Stimulated activated CD8-positive, alpha-beta memory T cell treated with anti-CD3 and anti-CD28 coated beads, Interleukin-7, amount 100 ng/mL, for 48 hours (primary cell): ENCODE measurements around the gene PTPRF.
"Not testable (repeated sequence)": the region's sequence is repeated elsewhere in the genome, so short reads cannot be mapped to it uniquely, and the experiment has no call there.

Experiments
- DNase-seq, 2 donors: peaks; one replicate each; pipeline ENCODE4 v3.0.0-alpha.2; 2020; ENCODE audit warnings: low read depth in 1 of 2; ENCODE audit errors: extremely low read depth in 1 of 2

The PTPRF gene

DNA sequence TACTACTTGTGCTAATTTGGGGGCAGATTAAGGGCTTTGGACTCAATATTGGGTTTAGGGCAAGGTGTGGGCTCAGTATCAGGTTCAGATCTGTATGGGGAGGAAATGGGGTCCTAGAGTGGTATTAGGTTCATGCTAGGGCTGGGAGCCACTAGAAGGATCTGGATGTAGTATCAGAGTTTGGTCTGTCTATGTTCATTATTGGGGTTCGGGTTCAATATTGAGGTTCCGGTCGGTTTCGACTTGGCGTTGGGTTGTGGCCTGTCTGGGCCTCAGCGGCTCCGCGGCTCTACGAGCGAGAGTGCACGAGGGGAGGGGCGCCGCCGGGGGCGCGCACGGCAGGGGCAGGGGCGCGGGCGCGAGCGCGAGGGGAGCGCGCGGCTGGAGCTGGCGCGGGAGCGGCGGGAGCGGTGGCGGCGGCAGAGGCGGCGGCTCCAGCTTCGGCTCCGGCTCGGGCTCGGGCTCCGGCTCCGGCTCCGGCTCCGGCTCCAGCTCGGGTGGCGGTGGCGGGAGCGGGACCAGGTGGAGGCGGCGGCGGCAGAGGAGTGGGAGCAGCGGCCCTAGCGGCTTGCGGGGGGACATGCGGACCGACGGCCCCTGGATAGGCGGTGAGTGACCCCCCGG is at the start of gene PTPRF:
TSS of gene PTPRF (plus strand) at position 401 of the 624 bp plus-strand sequence. CDS start 14,193 bp downstream, outside the sequence.
- DNase-seq: no peak

DNA sequence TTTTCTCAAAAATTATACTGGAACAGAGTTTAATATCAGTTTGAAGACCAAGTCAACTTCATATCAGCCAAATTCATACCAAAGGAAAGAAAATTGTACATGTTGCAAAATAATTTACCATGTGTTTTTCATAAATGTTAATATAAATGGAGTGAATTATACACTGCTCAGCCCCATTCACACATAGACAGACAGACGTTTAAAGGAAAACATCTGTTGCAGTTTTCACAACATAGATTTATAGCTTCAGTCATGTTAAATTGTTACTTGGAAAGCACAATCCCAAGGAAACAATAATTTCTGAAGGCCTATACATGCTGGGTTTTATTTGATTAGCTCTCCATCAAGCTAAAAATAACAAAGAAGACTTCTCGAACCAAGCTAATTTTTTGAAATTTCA is 49.2 kb upstream of the PTPRF start:
- no peak for DNase-seq

DNA sequence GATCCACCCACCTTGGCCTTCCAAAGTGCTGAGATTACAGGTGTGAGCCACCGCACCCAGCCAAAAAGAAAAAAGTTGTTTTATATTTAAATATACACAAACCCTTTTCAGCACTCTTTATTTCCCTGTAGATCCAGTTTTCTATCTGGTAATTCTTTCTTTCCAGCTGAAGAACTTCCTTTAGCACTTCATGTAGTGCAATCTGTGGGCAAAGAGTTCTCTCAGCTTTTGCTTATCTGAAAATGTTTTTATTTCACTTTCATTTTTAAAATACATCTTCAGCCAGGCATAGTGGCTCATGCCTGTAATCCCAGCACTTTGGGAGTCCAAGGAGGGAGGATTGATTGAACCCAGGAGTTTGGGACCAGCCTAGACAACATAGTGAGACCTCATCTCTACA is 48.5 kb upstream of the PTPRF start:
- no peak for DNase-seq

DNA sequence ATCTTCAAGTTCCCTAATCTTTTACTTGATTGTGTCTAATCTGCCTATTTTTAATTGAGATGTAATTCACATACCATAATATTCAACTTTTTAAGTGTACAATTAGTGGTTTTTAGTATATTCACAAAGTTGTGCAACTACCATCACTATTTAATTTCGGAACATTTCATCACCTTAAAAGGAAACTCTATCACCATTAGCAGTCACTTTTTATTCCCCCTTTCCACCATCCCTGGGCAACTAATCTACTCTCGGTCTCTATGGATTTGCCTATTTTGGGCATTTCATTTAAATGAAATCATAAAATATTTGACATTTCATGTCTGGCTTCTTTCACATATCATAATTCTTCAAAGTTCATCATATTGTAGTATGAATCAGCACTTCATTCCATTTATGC is 46.3 kb upstream of the PTPRF start:
- DNase-seq: no peak

DNA sequence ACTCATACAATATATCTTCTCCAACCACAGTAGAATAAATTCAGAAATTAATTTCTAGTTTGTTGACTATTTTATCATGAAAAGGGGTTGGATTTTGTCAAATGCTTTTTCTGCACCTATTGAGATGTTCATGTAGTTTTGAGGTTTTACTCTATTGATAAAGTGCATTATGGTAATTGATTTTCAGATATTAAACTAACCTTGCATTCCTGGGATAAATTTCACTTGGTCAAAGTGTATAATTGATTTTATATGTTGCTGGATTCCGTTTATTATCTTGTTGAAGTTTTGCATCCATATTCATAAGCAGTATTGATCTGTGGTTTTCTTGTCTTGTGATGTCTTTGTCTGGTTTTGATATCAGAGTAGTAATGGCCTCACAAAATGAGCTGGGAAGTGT is 42.5 kb upstream of the PTPRF start:
- DNase-seq: no peak

DNA sequence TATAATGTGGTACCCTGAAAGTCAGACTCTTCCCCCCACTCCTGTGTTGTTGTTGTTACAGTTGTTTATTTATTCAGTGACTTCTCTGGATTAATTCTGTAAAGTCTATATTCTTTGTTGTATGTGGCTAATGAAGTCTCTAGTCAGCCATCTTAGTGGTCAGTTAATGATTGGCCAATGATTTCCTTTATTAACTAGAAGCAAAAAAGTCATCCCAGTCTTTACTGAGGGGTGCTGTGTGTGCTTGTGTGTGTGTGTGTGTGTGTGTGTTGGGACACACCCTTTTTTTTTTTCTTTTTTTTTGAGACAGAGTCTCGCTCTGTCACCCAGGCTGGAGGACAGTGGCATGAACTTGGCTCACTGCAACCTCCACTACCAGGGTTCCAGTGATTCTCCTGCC is 39.6 kb upstream of the PTPRF start:
- DNase-seq: no peak

DNA sequence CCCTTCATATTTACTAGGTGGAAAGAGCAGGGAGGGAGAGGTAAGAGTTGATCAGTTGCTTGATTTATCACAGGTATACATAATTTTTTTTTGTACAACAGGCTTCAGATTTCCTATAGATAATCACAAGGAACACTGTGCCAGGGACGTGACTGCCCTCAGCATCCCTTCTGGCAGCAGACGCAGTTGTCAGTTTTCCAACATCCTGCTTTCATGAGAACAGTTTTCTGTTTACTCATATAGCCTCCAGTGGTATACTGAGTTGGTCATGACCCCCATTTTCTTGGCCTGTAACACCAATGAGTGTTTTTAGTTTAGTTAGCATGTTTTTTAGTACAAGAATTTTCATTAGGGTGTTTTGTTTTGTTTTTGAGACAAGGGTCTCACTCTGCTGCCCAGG is 37.9 kb upstream of the PTPRF start:
- no peak for DNase-seq

DNA sequence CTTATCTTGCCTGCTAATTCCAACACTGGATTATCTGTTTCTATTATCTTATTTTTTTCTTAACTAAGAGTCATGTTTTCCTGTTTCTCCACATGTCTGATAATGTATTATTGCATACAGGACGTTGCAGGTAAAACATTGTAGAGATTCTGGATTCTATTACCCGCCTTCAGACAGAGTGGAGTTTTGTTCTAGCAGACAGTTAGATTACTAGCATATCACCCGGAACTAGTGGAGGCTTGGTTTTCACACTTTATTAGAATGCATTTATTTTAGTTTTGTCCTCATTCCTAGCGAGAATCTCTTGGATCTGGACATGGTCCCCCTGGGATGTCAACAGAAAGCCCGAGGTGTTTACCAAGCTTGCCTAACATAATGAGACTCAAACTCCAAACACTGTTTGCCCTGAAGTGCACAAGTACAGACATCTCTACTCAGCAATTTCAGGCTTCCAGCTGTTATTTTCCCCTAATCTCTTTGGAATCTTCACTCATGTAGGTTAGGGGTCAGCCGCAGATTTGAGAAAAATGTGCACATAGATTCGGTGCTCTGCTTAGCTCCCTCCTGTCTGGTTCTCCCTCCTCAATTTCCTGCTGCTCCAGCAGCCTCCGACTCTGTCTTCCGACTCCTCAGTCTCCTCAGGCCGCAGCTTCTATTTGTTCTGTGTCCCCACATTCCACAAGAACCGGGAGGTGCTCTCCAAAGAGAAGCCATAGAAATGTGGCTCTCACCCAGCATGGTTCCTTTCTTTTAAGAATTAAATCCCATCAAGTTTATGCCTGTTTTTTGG is 36.8 kb upstream of the PTPRF start:
- no peak for DNase-seq

DNA sequence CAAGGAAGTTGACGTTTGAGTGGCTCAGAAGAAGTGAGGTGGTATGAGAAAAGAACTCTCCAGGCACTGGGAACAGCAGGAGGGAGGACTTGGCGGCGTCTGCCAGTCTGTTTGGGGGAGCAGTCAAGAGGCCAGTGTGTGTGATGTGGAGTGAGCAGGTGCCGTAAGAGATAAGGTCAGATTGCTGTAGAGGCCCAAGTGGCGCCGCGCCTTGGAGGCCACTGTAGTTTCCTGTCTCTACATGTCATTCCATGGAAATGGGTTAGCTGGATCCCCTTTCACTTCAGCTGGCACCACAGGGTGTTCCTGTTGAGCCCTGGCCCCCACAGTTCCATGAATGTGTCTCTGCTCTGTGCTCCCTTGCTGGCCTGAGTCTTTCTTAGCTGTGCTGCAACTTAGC is 35.5 kb upstream of the PTPRF start:
- DNase-seq: no peak

DNA sequence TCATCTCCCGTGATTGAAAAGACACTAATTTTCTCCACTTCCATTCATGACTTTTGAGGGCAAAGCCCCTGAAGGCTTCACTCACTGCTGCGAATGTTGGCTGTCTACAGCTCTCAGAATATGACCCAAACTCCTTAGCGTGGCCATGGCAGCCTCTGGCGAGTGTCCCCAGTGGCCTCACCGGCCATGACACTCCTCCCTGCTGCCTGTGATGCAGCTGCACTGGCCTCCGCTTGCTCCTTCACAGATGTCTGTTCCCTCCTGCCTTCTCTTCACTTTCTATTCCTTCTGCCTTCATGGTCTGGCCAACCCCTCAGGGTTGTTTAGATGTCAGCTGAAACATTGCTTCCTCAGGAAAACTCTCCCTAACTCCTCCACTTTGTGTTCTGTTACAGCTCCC is 30.8 kb upstream of the PTPRF start:
- no peak for DNase-seq

DNA sequence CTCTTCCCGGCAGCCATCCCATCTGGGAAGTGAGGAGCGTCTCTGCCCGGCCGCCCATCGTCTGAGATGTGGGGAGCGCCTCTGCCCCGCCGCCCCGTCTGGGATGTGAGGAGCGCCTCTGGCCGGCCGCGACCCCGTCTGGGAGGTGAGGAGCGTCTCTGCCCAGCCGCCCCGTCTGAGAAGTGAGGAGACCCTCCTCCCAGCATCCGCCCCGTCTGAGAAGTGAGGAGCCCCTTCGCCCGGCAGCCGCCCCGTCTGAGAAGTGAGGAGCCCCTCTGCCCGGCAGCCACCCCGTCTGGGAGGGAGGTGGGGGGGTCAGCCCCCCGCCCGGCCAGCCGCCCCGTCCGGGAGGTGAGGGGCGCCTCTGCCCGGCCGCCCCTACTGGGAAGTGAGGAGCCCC is 28.9 kb upstream of the PTPRF start:
- DNase-seq: not testable (repeated sequence)

DNA sequence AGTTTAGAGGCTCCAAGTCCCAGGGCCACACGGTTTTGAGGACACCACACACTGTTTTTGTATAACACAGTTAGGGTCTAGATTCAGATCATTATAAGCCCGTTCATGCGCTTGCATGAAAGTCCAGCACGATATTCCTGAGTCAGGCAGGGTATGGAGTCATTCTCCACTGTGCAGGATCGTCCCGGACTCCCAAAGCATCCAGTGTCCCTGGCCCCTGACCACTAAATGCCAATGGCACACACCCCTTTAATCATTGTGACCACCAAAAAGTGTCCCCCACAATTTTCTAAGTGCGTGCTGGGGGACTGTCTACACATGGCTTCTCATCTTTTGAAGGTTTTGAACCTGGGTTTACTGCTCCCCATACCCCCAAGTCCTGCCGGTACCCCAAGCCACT is 27.1 kb upstream of the PTPRF start:
- no peak for DNase-seq

DNA sequence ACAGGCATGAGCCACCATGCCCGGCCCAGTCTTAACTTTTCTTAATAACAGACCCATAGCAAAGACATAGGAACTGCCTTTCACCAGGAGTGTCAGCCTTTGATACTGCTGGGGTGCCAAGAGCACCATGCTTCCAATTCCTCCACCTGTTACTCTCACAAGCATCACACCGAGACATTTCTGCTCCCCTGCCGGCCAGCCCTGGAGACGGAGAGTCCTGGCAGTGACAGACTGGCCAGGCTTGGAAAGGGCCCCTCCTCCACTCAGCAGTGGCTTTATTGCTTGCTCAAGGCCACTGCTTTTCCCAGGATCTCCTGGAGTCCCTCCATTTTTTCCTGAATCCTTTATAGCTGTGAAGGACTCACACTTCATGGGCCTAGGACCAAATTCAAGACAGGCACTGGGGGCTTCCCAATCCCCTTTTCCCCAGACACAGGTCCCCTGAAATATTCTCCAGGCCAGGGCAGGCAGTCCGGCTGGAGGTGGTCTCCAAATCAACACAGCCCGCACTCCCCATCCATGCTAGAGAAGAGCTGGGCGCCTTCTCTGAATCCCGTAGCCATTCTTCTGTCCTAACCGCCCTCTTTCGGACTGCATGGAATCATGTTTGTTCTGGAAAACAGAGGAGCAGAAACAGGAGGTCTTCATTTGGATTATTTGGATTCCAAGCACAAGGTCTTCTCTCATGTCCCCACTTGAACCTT is 25.5 kb upstream of the PTPRF start:
- no peak for DNase-seq

DNA sequence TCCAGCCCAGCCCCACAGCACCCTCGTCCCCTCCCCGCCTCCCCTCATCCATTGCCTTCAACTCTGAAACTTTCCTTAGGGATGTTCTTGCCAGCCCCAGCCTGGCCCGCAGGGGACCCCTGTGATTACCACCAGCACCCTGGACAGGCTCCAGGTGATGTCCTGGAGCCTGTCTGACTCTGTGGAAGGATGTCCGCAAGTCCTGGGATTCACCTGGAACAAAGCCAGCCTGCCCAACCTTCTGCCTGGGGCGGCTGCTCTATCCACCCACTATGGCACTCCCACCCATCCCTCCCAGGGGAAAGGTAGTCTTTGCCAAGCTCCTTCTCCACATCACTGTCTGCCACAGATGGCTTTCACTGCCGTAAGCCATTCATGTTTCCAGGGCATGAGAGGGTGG is 24.4 kb upstream of the PTPRF start:
- DNase-seq: no peak

DNA sequence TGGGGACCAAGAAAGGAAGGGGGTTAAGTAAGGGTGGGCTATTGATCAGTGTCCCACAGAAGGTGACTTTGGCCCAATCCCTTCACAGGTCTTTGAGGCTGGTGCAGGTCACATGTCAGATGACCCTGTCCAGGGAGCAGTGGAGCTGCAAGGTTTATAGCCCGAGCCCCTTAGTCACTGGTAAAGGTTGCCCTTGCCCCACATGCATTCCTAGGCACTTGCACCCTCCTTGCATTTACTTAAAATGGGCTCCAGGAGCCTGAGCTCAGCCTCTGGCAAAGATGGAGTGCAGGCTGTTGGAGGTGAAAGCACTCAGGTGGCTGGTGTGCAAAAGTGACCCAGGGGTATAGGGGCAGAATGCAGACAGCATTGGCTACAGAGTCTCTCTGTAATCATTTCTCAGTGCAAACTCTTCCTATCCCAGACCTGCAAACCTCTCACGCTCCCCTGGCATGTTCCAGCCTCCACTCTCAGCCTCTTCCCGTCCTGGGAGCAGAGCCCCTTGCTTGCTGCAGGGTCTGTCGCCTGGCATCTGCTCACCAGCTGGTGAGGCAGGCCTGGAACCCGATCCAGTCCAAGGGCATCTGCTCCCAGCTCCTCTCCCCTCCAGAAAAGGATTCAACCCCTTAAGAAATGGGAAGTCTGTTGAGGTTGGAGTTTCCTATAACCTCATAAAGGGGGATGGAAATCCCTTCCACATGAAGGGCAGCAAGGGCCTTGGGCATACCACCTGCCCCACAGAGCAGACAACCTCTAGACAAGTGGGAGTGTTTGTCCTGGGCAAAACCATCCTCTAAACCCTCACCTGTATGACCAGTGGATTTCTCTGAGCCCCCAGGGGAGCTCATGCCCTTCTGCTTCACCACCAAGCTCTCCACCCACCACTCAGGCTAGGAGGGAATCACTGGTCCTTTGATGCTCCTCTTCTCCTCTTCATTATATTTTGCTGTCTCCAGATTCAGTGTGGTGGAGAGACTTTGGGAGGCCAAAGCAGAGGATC is 23.1 kb upstream of the PTPRF start:
- no peak for DNase-seq

DNA sequence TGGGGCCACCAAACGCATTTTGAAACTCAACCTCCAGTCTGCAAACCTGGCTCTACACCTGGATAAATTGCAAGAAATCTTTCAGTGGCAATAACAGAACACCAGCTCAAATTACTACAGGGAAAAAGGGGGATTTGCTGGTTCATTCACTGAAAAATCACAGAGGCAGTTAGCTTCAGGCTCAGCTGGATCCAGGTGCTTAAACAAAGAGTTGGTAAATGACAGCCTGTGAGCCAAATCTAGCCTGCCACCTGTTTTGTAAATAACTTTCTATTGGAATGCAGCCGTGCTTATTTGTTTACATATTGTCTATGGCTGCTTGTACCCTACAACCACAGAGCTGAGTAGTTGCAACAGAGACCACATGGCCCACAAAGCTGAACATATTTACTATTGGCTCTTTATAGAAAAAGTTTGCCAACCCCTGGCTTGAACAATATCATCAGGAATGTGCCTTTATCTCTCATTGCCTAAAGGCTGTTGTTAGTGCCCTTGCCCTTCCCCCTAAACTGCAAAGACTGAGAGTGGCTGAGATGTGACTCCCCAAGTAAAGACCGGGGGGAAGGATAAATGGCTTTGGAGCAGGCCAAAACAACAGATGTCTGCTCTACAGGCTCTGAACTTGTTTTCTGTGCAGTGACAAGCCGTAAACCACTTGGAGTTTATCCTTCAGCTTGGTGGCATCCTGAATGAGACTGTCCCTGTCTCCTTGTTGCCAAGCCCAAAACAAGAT is 21.5 kb upstream of the PTPRF start:
- no peak for DNase-seq

DNA sequence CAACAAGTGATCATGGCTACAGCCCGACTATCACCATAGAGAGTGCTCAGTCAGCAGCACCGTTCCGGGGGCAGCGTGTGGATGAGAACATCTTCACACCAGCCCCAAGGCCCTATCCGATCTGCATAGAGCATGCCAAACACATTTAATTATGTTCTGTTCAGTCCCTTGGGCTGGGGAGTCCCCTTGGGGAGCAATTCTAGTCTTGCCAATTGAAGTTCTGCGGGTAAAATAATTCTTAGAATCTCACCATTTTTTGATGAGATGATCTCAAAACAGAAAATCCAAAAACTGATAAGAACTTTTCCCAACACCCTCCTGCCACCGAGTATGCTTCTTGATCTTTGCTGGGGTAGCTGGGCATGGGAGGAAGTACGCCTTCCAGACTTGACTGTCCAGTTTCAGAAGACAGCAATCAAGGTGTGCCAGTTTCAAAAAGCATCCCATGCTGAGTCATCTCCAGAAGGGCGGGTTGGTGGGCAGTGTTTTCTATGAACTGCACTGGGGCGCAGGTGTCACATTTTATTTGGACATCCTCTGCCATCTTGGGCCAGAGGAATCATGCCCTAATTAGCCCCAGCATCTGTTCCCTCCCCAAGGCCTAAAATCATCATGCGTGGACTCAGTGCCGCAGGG is 20.8 kb upstream of the PTPRF start:
- DNase-seq: peak in 1 of 2 donors; percentile 31

DNA sequence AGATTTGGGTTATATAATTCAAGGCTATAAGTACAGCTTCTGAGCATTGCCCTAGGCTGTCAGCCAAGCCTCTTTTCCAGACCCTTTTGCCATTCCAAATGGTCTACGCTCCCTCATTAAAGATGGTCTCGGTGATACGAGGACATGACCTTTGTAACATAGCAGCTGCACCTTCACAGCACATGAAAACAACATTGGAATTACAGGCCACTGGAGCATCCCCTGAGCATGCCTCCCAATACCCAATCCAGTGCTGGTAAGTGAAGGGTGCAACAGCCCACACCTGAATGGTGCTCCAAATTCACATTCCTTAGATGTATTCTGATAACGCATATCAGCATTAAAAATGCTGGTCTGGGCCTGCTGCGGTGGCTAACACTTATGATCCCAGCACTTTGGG is 20.1 kb upstream of the PTPRF start:
- no peak for DNase-seq

DNA sequence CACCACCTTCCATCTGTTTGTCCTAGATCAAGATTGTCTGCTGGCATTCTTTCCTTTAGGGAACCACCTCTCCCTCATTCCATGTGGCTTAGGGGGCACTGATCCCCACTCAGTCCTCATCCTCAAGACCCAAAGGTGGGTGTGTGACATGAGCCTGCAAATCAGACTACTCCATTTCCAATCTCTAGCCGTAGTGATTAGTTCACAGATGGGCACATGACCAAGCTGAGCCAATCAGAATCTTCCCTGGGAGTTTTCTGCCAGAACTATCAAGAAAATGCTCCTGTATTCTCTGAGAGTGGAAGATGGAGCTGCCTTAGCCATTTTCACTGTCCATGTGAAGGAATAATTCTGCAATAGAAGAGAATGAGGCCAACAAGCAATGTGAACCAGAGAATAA is 19.3 kb upstream of the PTPRF start:
- DNase-seq: no peak

DNA sequence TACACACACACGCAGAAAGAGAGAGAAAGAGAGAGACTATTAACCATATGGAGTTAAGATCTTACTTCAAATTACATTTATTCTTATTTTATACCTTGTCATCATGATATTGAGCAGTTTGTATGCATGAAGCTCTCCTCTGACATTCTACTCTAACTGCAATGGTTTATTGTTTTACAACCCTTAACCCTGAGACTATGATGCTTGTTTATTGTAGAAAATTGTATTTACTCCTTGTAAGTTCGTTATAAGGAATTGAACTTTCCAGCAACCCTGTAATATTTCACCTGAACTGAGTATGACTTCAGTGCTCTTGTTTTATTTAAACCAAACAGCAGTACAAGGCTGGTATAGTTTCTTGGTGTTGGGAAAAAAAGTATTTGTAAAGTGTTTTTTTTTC is 18.6 kb upstream of the PTPRF start:
- DNase-seq: no peak
